ENCODE data around the gene RAB3GAP2.
"Not testable (repeated sequence)": the region's sequence is repeated elsewhere in the genome, so short reads cannot be mapped to it uniquely, and the experiment has no call there.

Gene RAB3GAP2

DNA sequence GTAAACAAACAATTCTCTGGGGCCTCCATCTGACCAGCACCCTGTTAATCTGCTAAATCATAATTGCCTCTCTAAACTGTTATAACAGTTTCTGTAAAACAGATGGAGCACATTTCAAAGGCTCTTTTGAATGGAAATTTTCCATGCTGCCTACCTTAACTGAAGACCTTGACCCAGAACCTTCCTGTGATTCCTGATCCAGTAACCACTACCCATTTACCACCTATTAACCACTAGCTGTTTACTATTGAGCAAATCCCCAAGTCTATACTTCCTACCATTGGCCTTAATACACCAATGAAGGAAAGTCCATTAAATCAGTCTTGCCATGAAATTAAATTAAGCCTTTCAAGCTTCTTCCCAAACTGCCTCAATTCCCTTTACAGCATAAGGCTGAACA lies 46.3 kb downstream of the RAB3GAP2 start:
- TF ChIP-seq, protein P1, sequence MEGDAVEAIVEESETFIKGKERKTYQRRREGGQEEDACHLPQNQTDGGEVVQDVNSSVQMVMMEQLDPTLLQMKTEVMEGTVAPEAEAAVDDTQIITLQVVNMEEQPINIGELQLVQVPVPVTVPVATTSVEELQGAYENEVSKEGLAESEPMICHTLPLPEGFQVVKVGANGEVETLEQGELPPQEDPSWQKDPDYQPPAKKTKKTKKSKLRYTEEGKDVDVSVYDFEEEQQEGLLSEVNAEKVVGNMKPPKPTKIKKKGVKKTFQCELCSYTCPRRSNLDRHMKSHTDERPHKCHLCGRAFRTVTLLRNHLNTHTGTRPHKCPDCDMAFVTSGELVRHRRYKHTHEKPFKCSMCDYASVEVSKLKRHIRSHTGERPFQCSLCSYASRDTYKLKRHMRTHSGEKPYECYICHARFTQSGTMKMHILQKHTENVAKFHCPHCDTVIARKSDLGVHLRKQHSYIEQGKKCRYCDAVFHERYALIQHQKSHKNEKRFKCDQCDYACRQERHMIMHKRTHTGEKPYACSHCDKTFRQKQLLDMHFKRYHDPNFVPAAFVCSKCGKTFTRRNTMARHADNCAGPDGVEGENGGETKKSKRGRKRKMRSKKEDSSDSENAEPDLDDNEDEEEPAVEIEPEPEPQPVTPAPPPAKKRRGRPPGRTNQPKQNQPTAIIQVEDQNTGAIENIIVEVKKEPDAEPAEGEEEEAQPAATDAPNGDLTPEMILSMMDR (IDR thresholded peaks at IDR 0.05; ENCODE audit: low read depth, low read length), result no peak

DNA sequence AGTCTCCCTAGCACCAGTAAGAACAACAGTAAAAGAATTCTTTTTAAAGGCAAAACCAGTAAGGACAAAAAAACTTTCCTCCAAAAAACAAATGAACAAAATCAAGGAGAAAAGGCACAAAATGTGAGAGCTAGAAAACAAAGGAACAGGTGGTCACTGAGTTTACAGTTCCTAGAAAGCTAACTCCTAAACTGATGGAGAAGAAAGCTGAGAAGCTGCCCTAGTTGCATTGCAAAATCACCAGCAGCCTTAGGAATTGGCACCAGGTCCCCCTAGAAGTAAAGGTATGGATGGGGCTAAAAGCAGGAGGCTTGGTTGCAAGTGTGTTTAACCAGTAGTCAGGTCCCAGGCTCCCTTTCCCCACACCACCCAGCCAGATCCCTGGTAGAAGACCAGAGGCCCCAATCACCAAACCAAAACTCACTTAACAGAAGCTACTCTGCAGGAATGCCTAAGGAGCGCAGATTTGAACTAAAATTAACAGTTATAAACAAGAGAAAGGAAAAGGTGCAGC lies 47.6 kb downstream of the RAB3GAP2 start:
- no peak for DNase-seq (ENCODE audit: low read depth in 2 of 2)
- H3K4me3 ChIP-seq (replicated peaks in 1 of 2; ENCODE audit: low read depth in 2 of 2, low read length in 2 of 2), result no peak overlapping the region
- TF ChIP-seq, protein P1 (IDR thresholded peaks at IDR 0.05; ENCODE audit: low read depth, low read length), result no peak

More for the DNA sequence above, 46.3 kb downstream of the RAB3GAP2 start:
- no peak overlapping the region for H3K4me3 ChIP-seq (replicated peaks in 1 of 2; ENCODE audit: low read depth in 2 of 2, low read length in 2 of 2)
- DNase-seq (ENCODE audit: low read depth in 2 of 2), result no peak

DNA sequence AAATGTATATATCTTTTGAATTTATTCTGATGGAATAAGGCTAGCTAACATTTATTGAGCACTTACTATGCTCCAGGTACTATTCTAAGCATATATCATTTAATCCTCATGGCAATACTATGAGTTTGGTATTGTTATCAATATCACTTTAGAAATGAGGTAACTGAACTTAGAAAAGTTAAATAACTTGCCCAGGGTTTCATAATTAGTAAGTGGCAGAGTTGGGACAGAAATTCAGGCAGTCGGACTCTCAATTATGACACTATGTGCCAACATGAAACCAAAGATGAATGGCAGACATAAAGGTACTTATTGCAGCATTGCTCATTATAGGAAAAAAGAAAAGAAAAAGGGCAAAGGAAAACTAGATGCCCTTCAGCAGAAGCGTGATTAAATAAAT lies 48.2 kb downstream of the RAB3GAP2 start:
- no peak overlapping the region for H3K4me3 ChIP-seq (replicated peaks in 1 of 2; ENCODE audit: low read depth in 2 of 2, low read length in 2 of 2)
- no peak for DNase-seq (ENCODE audit: low read depth in 2 of 2)
- TF ChIP-seq, protein P1 (IDR thresholded peaks at IDR 0.05; ENCODE audit: low read depth, low read length), result no peak

DNA sequence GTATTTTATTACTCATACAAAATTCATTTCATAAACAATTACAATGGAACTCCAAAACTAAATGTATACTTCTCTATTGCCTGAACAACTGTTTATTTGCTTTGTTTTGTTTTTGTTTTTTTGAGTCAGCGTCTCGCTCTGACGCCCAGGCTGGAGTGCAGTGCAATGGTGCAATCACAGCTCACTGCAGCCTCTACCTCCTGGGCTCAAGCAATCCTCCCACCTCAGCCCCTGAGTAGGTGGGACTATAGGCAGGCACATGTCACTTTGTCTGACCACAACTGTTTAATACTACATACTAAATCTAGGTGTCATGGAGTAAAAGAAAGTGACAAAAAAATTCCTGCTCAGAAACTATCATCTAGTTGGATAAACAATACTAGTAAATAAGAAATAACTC lies 49.3 kb downstream of the RAB3GAP2 start:
- TF ChIP-seq, protein P1 (IDR thresholded peaks at IDR 0.05; ENCODE audit: low read depth, low read length), result no peak

DNA sequence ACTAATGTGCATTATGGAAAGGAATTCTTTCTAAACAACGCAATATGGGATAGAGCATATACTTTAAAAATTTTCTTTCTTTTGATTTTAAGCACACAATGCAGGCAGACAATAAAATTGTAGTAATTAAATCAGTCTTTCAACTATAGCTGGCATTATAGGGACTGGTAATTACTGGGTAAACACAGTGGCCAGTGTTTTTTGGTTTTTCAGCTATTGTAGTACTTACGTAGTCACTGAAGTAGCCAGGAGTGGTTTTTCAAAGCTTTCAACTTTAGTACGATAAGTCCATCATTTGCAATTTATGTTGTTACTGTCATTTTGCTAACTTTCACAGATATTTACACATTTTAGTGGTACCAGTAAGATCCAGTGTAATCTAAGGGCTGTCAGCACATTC lies 50.6 kb downstream of the RAB3GAP2 start:
- TF ChIP-seq, protein P1 (IDR thresholded peaks at IDR 0.05; ENCODE audit: low read depth, low read length), result no peak
- DNase-seq (ENCODE audit: low read depth in 2 of 2), result no peak
- H3K4me3 ChIP-seq (replicated peaks in 1 of 2; ENCODE audit: low read depth in 2 of 2, low read length in 2 of 2), result no peak overlapping the region

More for the DNA sequence above, 49.3 kb downstream of the RAB3GAP2 start:
- peak in 1 of 2 donors; percentile 17 for DNase-seq (ENCODE audit: low read depth in 2 of 2)
- H3K4me3 ChIP-seq (replicated peaks in 1 of 2; ENCODE audit: low read depth in 2 of 2, low read length in 2 of 2), result no peak overlapping the region

DNA sequence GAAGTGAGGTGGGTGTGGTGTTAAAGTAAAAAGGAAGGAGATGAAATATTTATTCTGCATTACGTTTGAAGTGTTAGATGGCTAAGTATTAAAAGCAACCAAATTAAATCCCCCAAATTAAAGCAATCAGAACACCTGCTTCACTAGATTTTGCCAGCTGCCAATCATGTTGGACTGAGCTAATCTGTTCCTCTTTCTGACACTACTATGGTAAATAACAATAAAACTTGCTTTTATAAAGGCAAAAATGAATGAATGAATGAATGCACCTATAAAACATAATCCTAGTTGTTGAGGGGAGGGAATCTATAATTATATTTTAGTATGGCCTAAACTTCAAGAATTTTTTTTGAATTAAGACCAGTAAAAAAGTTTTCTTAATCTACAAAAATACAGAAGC lies 51.0 kb downstream of the RAB3GAP2 start:
- TF ChIP-seq, protein P1 (IDR thresholded peaks at IDR 0.05; ENCODE audit: low read depth, low read length), result no peak
- H3K4me3 ChIP-seq (replicated peaks in 1 of 2; ENCODE audit: low read depth in 2 of 2, low read length in 2 of 2), result no peak overlapping the region
- DNase-seq (ENCODE audit: low read depth in 2 of 2), result no peak

DNA sequence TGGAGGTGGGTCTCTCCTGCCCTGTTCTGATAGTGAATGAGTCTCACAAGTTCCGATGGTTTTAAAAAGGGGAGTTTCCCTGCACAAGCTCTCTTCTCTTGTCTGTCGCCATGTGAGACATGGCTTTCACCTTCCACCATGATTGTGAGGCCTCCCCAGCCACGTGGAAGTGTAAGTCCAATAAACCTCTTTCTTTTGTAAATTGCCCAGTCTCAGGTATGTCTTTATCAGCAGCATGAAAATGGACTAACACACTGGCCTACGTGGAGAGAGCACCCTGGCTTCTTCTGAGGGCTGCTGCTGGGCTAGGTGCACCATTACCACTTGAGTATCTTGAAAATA lies 51.6 kb downstream of the RAB3GAP2 start:
- not testable (repeated sequence) for DNase-seq (ENCODE audit: low read depth in 2 of 2)

More for the DNA sequence above, 51.6 kb downstream of the RAB3GAP2 start:
- H3K4me3 ChIP-seq (replicated peaks in 1 of 2; ENCODE audit: low read depth in 2 of 2, low read length in 2 of 2), result not testable (repeated sequence)

All from cardiac fibroblast (primary cell).